H9 (cell line): ENCODE measurements around the gene EIF4A3. TPM values are rescaled to one million over a fixed set of nuclear protein-coding genes. Genes with fewer than 3 reads are reported as not detected.

ENCODE experiments used
- DNase-seq: peaks from one replicate; pipeline ENCODE4 v3.0.0-alpha.2; 2017
- H2AFZ ChIP-seq: one replicate; pipeline ENCODE4 v1.6.1; 2013; ENCODE audit warnings: mild to moderate bottlenecking, low read length, control low read depth, moderate library complexity
- H2AK5ac ChIP-seq: 2 replicates; pipeline ENCODE4 v1.6.1; 2013; ENCODE audit warnings: low read length, control low read depth, mixed read lengths; ENCODE audit not compliant: insufficient read length
- H2BK120ac ChIP-seq: one replicate; pipeline ENCODE4 v1.6.1; 2013; ENCODE audit warnings: low read depth, mild to moderate bottlenecking, low read length, control low read depth, inconsistent platforms; ENCODE audit not compliant: poor library complexity, severe bottlenecking
- H2BK12ac ChIP-seq: 2 replicates; pipeline ENCODE4 v1.6.1; 2013; ENCODE audit warnings: low read length, control low read depth, mixed read lengths, low read depth; ENCODE audit not compliant: insufficient read length
- H2BK15ac ChIP-seq: 2 replicates; pipeline ENCODE4 v1.6.1; 2013; ENCODE audit warnings: low read depth, low read length, control low read depth
- H2BK20ac ChIP-seq: one replicate; pipeline ENCODE4 v1.6.1; 2013; ENCODE audit warnings: low read depth, mild to moderate bottlenecking, low read length, control low read depth, inconsistent platforms; ENCODE audit not compliant: poor library complexity, severe bottlenecking
- H2BK5ac ChIP-seq: 2 replicates; pipeline ENCODE4 v1.6.1; 2013; ENCODE audit warnings: low read length, control low read depth, mixed read lengths; ENCODE audit not compliant: insufficient read length
- H3K14ac ChIP-seq: 2 replicates; pipeline ENCODE4 v1.6.1; 2013; ENCODE audit warnings: low read length, control low read depth; ENCODE audit not compliant: insufficient read depth
- H3K18ac ChIP-seq: 2 replicates; pipeline ENCODE4 v1.6.1; 2013; ENCODE audit warnings: low read depth, mild to moderate bottlenecking, mixed read lengths, low read length, control low read depth; ENCODE audit not compliant: insufficient read length
- H3K23ac ChIP-seq: 2 replicates; pipeline ENCODE4 v1.6.1; 2013; ENCODE audit warnings: low read length, control low read depth, mixed read lengths, low read depth; ENCODE audit not compliant: insufficient read length
- H3K23me2 ChIP-seq: 2 replicates; pipeline ENCODE4 v1.6.1; 2013; ENCODE audit warnings: low read depth, mild to moderate bottlenecking, mixed read lengths, low read length, control low read depth; ENCODE audit not compliant: insufficient read length, poor library complexity, severe bottlenecking
- H3K27ac ChIP-seq: 2 replicates; pipeline ENCODE4 v1.5.1; 2013; ENCODE audit warnings: low read length, control low read depth, mixed read lengths, low read depth; ENCODE audit not compliant: insufficient read length
- H3K27me3 ChIP-seq: 2 replicates; pipeline ENCODE4 v1.6.1; 2013; ENCODE audit warnings: low read length, control low read depth, inconsistent platforms; ENCODE audit not compliant: insufficient read depth
- H3K4ac ChIP-seq: 2 replicates; pipeline ENCODE4 v1.6.1; 2013; ENCODE audit warnings: low read depth, mild to moderate bottlenecking, control low read depth, inconsistent platforms, low read length, moderate library complexity
- H3K4me1 ChIP-seq: 2 replicates; pipeline ENCODE4 v1.6.1; 2013; ENCODE audit warnings: low read length, control low read depth, inconsistent platforms; ENCODE audit not compliant: insufficient read depth
- H3K4me2 ChIP-seq: 2 replicates; pipeline ENCODE4 v1.6.1; 2013; ENCODE audit warnings: low read length, control low read depth, mixed read lengths; ENCODE audit not compliant: insufficient read length, insufficient read depth
- H3K56ac ChIP-seq: 2 replicates; pipeline ENCODE4 v1.6.1; 2013; ENCODE audit warnings: low read depth, mild to moderate bottlenecking, mixed read lengths, low read length, control low read depth; ENCODE audit not compliant: insufficient read length
- H3K79me1 ChIP-seq: 2 replicates; pipeline ENCODE4 v1.6.1; 2013; ENCODE audit warnings: low read depth, mild to moderate bottlenecking, moderate library complexity, low read length, control low read depth, inconsistent platforms; ENCODE audit not compliant: insufficient read depth, poor library complexity, severe bottlenecking
- H3K79me2 ChIP-seq: 2 replicates; pipeline ENCODE4 v1.6.1; 2013; ENCODE audit warnings: low read length, control low read depth, inconsistent platforms; ENCODE audit not compliant: insufficient read depth
- H3K9ac ChIP-seq: 2 replicates; pipeline ENCODE4 v1.6.1; 2013; ENCODE audit warnings: low read length, control low read depth, mixed read lengths; ENCODE audit not compliant: insufficient read length; ENCODE audit errors: extremely low read depth
- H3K9me3 ChIP-seq: one replicate; pipeline ENCODE4 v1.6.1; 2013; ENCODE audit warnings: low read depth, low read length, inconsistent platforms; ENCODE audit not compliant: control insufficient read depth
- H3T11ph ChIP-seq: one replicate; pipeline ENCODE4 v1.6.1; 2013; ENCODE audit warnings: mild to moderate bottlenecking, low read length, control low read depth, inconsistent platforms
- H4K20me1 ChIP-seq: one replicate; pipeline ENCODE4 v1.6.1; 2013; ENCODE audit not compliant: control insufficient read depth, insufficient read length, insufficient read depth
- H4K5ac ChIP-seq: 2 replicates; pipeline ENCODE4 v1.6.1; 2013; ENCODE audit warnings: low read depth, mild to moderate bottlenecking, mixed read lengths, low read length, control low read depth; ENCODE audit not compliant: insufficient read length
- H4K8ac ChIP-seq: replicated peaks from 2 replicates; pipeline ENCODE4 v1.6.1; 2013; ENCODE audit warnings: low read length, control low read depth, mixed read lengths, low read depth; ENCODE audit not compliant: insufficient read length
- H4K91ac ChIP-seq: 2 replicates; pipeline ENCODE4 v1.6.1; 2013; ENCODE audit warnings: low read depth, mild to moderate bottlenecking, moderate library complexity, mixed read lengths, low read length, control low read depth; ENCODE audit not compliant: insufficient read length
- H3K27ac Mint-ChIP-seq, 3 experiments: 2 replicates in 2 of 3; 3 replicates in 1 of 3; pipeline ENCODE4 v1.8.0; 2020 to 2021; ENCODE audit warnings: mixed read lengths in 3 of 3, mild to moderate bottlenecking in 1 of 3, moderate library complexity in 1 of 3
- H3K27me3 Mint-ChIP-seq: 2 replicates; pipeline ENCODE4 v1.8.0; 2021; ENCODE audit warnings: low read depth, mild to moderate bottlenecking, moderate library complexity, mixed read lengths
- H3K36me3 Mint-ChIP-seq, 3 experiments: 2 replicates in 2 of 3; 3 replicates in 1 of 3; pipeline ENCODE4 v1.8.0; 2020 to 2021; ENCODE audit warnings: low read depth in 3 of 3, mixed read lengths in 3 of 3; ENCODE audit not compliant: insufficient read depth in 1 of 3
- H3K4me1 Mint-ChIP-seq, 2 experiments: 2 replicates each; pipeline ENCODE4 v1.8.0; 2020; ENCODE audit warnings: mixed read lengths in 2 of 2
- H3K4me3 Mint-ChIP-seq, 2 experiments: 2 replicates in 1 of 2; 3 replicates in 1 of 2; pipeline ENCODE4 v1.8.0; 2020 to 2021; ENCODE audit warnings: mild to moderate bottlenecking in 2 of 2, mixed read lengths in 2 of 2, moderate library complexity in 1 of 2
- H3K9me3 Mint-ChIP-seq, 2 experiments: 2 replicates in 1 of 2; 3 replicates in 1 of 2; pipeline ENCODE4 v1.8.0; 2020; ENCODE audit warnings: mild to moderate bottlenecking in 2 of 2, mixed read lengths in 2 of 2, moderate library complexity in 1 of 2
- WGBS: extraction: QIAGEN DNeasy Blood & Tissue Kit; methylation state at CpG from one replicate; pipeline ENCODE4 v1.1.7; 2013; ENCODE audit warnings: missing lambda C conversion rate, low lambda C conversion rate, mixed read lengths; ENCODE audit not compliant: insufficient read length; ENCODE audit errors: extremely low coverage; 5-methylcytosine and 5-hydroxymethylcytosine counted together
- total RNA-seq: library from RNA; stranded (reverse); gene quantifications from 2 replicates; pipeline ENCODE4 v1.2.1, GENCODE V29; 2021
- TF ChIP-seq, protein P1 (sequence below): fragments of 200-600 bp; sonication (generic); conservative IDR thresholded peaks from 3 replicates; pipeline ENCODE4 v1.8.0; 2021; ENCODE audit warnings: antibody characterized with exemption, mild to moderate bottlenecking

Gene EIF4A3
- total RNA-seq, 1 experiment from 2014 or later: 162 TPM

GRCh38 chr17:80133626-80133970 is 13.3 kb downstream of the EIF4A3 start:
- H3K79me1 ChIP-seq: no peaks in the 10 kb centered on the region
- Mint-ChIP-seq H3K4me3 (no peak overlapping the region), H3K27me3 (no peaks in the 10 kb centered on the region), H3K27ac (peak overlapping the region in 1 of 3 experiments; percentile 62; a peak in 2 of 7 replicates), H3K36me3 (peaks cover 39 to 61% (median 59%) of the 10 kb centered on the region in 3 experiments), H3K4me1 (peaks cover 12 to 15% of the 10 kb centered on the region in 2 experiments), H3K9me3 (no peaks in the 10 kb centered on the region)
- H3K27me3 ChIP-seq: no peaks in the 10 kb centered on the region
- H3K79me2 ChIP-seq: no peaks in the 10 kb centered on the region
- no peak overlapping the region for H3K56ac ChIP-seq
- no CpG with 5 or more reads among the region's 6 CpGs for WGBS
- H4K5ac ChIP-seq: no peak overlapping the region
- H2BK120ac ChIP-seq: no peak overlapping the region
- no peaks in the 10 kb centered on the region for H4K20me1 ChIP-seq
- no peak overlapping the region for H3K14ac ChIP-seq
- H3K4ac ChIP-seq: no peak overlapping the region
- TF ChIP-seq, protein P1, sequence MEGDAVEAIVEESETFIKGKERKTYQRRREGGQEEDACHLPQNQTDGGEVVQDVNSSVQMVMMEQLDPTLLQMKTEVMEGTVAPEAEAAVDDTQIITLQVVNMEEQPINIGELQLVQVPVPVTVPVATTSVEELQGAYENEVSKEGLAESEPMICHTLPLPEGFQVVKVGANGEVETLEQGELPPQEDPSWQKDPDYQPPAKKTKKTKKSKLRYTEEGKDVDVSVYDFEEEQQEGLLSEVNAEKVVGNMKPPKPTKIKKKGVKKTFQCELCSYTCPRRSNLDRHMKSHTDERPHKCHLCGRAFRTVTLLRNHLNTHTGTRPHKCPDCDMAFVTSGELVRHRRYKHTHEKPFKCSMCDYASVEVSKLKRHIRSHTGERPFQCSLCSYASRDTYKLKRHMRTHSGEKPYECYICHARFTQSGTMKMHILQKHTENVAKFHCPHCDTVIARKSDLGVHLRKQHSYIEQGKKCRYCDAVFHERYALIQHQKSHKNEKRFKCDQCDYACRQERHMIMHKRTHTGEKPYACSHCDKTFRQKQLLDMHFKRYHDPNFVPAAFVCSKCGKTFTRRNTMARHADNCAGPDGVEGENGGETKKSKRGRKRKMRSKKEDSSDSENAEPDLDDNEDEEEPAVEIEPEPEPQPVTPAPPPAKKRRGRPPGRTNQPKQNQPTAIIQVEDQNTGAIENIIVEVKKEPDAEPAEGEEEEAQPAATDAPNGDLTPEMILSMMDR: no peak
- no peak overlapping the region for H2BK5ac ChIP-seq
- no peak overlapping the region for H2AK5ac ChIP-seq
- H3K4me2 ChIP-seq: no peak overlapping the region
- H3K9ac ChIP-seq: no peak overlapping the region
- H2BK12ac ChIP-seq: no peak overlapping the region
- H4K91ac ChIP-seq: no peak overlapping the region
- peak; percentile 29 for DNase-seq
- no peak overlapping the region for H3K23ac ChIP-seq
- H2AFZ ChIP-seq: no peak overlapping the region
- no peak overlapping the region for H2BK20ac ChIP-seq
- H3K18ac ChIP-seq: no peak overlapping the region
- no peaks in the 10 kb centered on the region for H3K9me3 ChIP-seq
- no peak overlapping the region for H4K8ac ChIP-seq
- H3T11ph ChIP-seq: no peak overlapping the region
- no peak overlapping the region for H3K27ac ChIP-seq
- no peaks in the 10 kb centered on the region for H3K23me2 ChIP-seq
- H3K4me1 ChIP-seq: no peaks in the 10 kb centered on the region; the same call in 1 of the 2 replicates
- H2BK15ac ChIP-seq: no peak overlapping the region
